ENCODE measurements around the gene PEX26.
"Not testable (repeated sequence)": the region's sequence is repeated elsewhere in the genome, so short reads cannot be mapped to it uniquely, and the experiment has no call there.

The PEX26 gene

DNA sequence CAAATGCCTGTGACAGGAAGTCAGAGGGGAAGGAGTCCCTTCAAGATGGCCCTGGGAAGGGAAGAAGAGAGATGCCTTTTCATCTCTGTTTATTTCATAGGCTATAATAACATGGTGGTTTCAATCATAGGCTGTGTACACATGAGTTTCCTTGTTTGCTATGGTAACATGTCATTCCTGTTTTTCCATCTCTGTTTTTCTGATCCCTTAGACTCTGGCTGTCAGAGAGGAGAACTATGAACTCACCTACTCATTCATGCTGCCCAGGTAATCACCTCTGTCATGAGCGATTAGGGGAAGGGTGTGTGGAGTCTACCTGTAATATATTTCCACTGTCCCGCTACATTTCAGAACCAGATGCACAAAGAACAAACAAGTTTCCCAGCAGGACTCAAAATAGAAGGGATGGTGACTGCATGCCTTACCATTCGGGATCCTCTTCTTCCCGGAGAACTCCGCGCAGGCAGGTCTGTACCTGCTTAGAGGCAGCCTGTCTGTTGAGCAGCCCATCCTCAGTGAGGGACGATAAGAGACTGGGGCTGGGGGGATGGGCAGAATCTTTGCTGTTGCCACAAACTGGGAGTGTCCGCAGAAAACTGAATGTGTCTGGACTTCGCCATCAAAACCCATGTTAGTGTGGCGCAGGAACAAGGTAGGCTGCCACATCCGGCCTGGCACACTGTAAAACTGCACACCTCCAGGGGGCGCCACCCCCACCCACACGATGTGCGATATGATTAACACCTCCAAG is 7.1 kb upstream of the PEX26 start:
- no peak overlapping the region for H3K4me3 ChIP-seq (ENCODE audit: control insufficient read depth in 1 of 7, extremely low read depth in 1 of 7, insufficient read depth in 4 of 7, low read depth in 2 of 7, low read length in 6 of 7)
- ChIA-PET POLR2A (no interaction called here), CTCF (interaction anchor here (1.1 to 8.6 kb wide), 3 partner anchors 9 to 239 kb away, joined by 3 to 150 read pairs (median 3); no protein-coding TSS in a partner anchor)
- DNase-seq, result no peak
- 88% methylated on average over 10 of the region's 14 CpGs for WGBS (ENCODE audit: insufficient coverage)
- H3K27me3 ChIP-seq (replicated peaks in 2 of 5; ENCODE audit: control insufficient read depth in 4 of 5, insufficient read depth in 5 of 5, low read length in 4 of 5), result peaks cover 0 to 17% (median 3%) of the 10 kb centered on the region in 5 experiments
- H3K27ac ChIP-seq (ENCODE audit: insufficient read depth in 1 of 2, low read depth in 1 of 2, low read length in 2 of 2, poor library complexity in 1 of 2, severe bottlenecking in 2 of 2), result no peak overlapping the region
- peaks cover 0 to 4% (median 0%) of the 10 kb centered on the region in 4 experiments for H3K4me1 ChIP-seq (ENCODE audit: control extremely low read depth in 1 of 4, control insufficient read depth in 4 of 4, insufficient read depth in 4 of 4, low read length in 3 of 4)
- H3K36me3 ChIP-seq (ENCODE audit: control insufficient read depth in 4 of 4, insufficient read depth in 4 of 4, low read length in 3 of 4), result no peaks in the 10 kb centered on the region
- H3K9me3 ChIP-seq (ENCODE audit: control extremely low read depth in 1 of 5, control insufficient read depth in 4 of 5, insufficient read depth in 2 of 5, low read depth in 1 of 5, low read length in 4 of 5), result no peaks in the 10 kb centered on the region

DNA sequence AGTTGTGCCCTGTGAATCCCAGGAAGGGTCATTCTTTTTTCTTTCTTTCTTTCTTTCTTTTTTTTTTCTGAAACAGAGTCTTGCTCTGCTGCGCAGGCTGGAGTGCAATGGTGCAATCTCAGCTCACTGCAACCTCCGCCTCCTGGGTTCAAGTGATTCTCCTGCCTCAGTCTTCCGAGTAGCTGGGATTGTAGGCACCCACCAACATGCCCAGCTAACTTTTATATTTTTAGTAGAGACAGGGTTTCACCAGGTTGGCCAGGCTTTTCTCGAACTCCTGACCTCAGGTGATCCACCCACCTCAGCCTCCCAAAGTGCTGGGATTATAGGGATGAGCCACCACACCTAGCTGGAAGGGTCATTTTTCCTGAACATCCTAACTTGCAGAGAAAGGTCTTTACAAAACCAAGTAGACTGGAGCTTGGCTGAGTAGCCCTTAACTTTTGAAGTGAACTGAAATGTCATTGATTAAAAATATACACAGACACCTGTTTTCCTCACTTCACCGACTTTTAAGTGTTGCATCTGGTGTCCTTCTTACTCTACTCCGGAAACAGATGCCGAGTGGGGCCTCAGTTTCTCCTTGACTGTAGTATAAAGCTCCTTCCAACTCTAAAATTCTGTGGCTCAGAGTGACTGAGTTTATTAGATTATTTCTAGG is 6.4 kb upstream of the PEX26 start:
- H3K27ac ChIP-seq (ENCODE audit: insufficient read depth in 1 of 2, low read depth in 1 of 2, low read length in 2 of 2, poor library complexity in 1 of 2, severe bottlenecking in 2 of 2); H3K4me3 ChIP-seq (ENCODE audit: control insufficient read depth in 1 of 7, extremely low read depth in 1 of 7, insufficient read depth in 4 of 7, low read depth in 2 of 7, low read length in 6 of 7); DNase-seq; POLR2A ChIA-PET; H3K9me3 ChIP-seq (ENCODE audit: control extremely low read depth in 1 of 5, control insufficient read depth in 4 of 5, insufficient read depth in 2 of 5, low read depth in 1 of 5, low read length in 4 of 5); H3K36me3 ChIP-seq (ENCODE audit: control insufficient read depth in 4 of 4, insufficient read depth in 4 of 4, low read length in 3 of 4); H3K4me1 ChIP-seq (ENCODE audit: control extremely low read depth in 1 of 4, control insufficient read depth in 4 of 4, insufficient read depth in 4 of 4, low read length in 3 of 4): not testable (repeated sequence)
- WGBS (ENCODE audit: insufficient coverage), result 98% methylated on average over 6 of the region's 7 CpGs
- CTCF ChIA-PET, result interaction anchor here (1.1 to 8.6 kb wide), 2 partner anchors 239 to 252 kb away, joined by 3 to 150 read pairs; no protein-coding TSS in a partner anchor
- peaks cover 0 to 11% (median 3%) of the 10 kb centered on the region in 5 experiments for H3K27me3 ChIP-seq (replicated peaks in 2 of 5; ENCODE audit: control insufficient read depth in 4 of 5, insufficient read depth in 5 of 5, low read length in 4 of 5)

DNA sequence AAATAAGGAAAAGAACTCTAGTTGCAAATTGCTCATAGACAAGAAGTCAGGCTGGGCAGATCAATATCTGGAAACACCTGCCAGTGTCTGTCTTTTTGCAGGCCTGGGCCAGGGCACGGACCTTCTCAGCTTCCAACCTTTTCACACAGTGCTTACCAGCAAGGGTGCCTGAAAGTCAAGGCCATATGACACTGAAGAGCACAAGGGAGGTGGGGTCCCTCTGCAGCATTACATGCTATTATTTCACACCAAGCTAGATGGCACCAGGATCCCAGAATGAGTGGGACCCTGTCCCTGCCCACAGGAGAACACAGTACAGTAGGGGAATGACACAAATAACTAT is 5.9 kb upstream of the PEX26 start:
- H3K36me3 ChIP-seq (ENCODE audit: control insufficient read depth in 4 of 4, insufficient read depth in 4 of 4, low read length in 3 of 4), result no peaks in the 10 kb centered on the region
- CTCF ChIA-PET, result interaction anchor here (1.1 to 8.6 kb wide), 2 partner anchors 240 to 253 kb away, joined by 3 to 150 read pairs; no protein-coding TSS in a partner anchor
- WGBS (ENCODE audit: insufficient coverage), result 100% methylated on average over 1 of the region's 1 CpG
- H3K4me3 ChIP-seq (ENCODE audit: control insufficient read depth in 1 of 7, extremely low read depth in 1 of 7, insufficient read depth in 4 of 7, low read depth in 2 of 7, low read length in 6 of 7), result no peak overlapping the region
- peaks cover 7 to 9% (median 8%) of the 10 kb centered on the region in 4 experiments for H3K4me1 ChIP-seq (ENCODE audit: control extremely low read depth in 1 of 4, control insufficient read depth in 4 of 4, insufficient read depth in 4 of 4, low read length in 3 of 4)
- DNase-seq, result no peak
- peaks cover 0 to 7% (median 3%) of the 10 kb centered on the region in 5 experiments for H3K27me3 ChIP-seq (replicated peaks in 2 of 5; ENCODE audit: control insufficient read depth in 4 of 5, insufficient read depth in 5 of 5, low read length in 4 of 5)
- no peaks in the 10 kb centered on the region for H3K9me3 ChIP-seq (ENCODE audit: control extremely low read depth in 1 of 5, control insufficient read depth in 4 of 5, insufficient read depth in 2 of 5, low read depth in 1 of 5, low read length in 4 of 5)
- H3K27ac ChIP-seq (ENCODE audit: insufficient read depth in 1 of 2, low read depth in 1 of 2, low read length in 2 of 2, poor library complexity in 1 of 2, severe bottlenecking in 2 of 2), result no peak overlapping the region
- POLR2A ChIA-PET, result no interaction called here

DNA sequence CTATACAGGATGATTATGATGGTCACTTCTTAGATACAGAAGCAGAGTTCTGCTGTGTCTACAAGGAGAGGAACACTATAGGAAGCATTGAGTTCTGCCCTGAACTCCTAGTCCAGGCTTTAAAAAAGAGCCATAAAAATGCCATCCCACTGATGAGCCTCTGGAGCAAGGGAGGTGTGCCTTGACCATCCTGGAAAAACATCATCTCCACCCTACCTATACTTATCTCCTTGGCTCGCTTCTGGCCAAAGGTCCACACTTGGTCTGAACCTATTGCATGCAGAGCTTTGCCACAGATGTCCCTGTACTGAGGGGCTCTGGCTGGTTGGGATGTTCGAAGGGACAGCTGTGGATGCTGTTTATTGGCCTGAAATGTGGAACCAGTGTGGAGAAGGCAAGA is 4.3 kb upstream of the PEX26 start:
- Histone ChIP-seq H3K4me1 (ENCODE audit: control extremely low read depth in 1 of 4, control insufficient read depth in 4 of 4, insufficient read depth in 4 of 4, low read length in 3 of 4) (peaks cover 9 to 17% (median 15%) of the 10 kb centered on the region in 4 experiments), H3K36me3 (ENCODE audit: control insufficient read depth in 4 of 4, insufficient read depth in 4 of 4, low read length in 3 of 4) (no peaks in the 10 kb centered on the region), H3K4me3 (ENCODE audit: control insufficient read depth in 1 of 7, extremely low read depth in 1 of 7, insufficient read depth in 4 of 7, low read depth in 2 of 7, low read length in 6 of 7) (no peak overlapping the region), H3K27ac (ENCODE audit: insufficient read depth in 1 of 2, low read depth in 1 of 2, low read length in 2 of 2, poor library complexity in 1 of 2, severe bottlenecking in 2 of 2) (no peak overlapping the region), H3K27me3 (replicated peaks in 2 of 5; ENCODE audit: control insufficient read depth in 4 of 5, insufficient read depth in 5 of 5, low read length in 4 of 5) (peaks cover 0 to 3% (median 2%) of the 10 kb centered on the region in 5 experiments), H3K9me3 (ENCODE audit: control extremely low read depth in 1 of 5, control insufficient read depth in 4 of 5, insufficient read depth in 2 of 5, low read depth in 1 of 5, low read length in 4 of 5) (no peaks in the 10 kb centered on the region)
- ChIA-PET CTCF (interaction anchor here (1.0 to 8.6 kb wide), 2 partner anchors 9 to 241 kb away, joined by 3 to 150 read pairs; no protein-coding TSS in a partner anchor), POLR2A (no interaction called here)
- 100% methylated on average over 2 of the region's 2 CpGs for WGBS (ENCODE audit: insufficient coverage)
- DNase-seq, result no peak

DNA sequence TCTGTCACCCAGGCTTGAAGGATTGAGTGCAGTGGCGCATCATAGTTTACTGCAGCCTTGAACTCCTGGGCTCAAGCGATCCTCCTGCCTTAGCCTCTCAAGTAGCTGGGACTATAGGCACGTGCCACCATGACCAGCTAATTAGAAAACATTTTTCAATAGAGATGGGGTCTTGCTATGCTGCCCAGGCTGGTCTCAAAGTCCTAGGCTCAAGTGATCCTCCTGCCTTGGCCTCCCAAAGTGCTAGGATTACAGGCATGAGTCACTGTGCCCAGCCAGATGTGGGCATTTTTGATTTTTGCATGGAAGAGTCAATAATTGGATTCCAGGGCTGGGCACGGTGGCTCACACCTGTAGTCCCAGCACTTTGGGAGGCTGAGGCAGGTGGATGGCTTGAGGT is 3.9 kb upstream of the PEX26 start:
- H3K9me3 ChIP-seq (ENCODE audit: control extremely low read depth in 1 of 5, control insufficient read depth in 4 of 5, insufficient read depth in 2 of 5, low read depth in 1 of 5, low read length in 4 of 5); DNase-seq; POLR2A ChIA-PET; H3K36me3 ChIP-seq (ENCODE audit: control insufficient read depth in 4 of 4, insufficient read depth in 4 of 4, low read length in 3 of 4); H3K4me3 ChIP-seq (ENCODE audit: control insufficient read depth in 1 of 7, extremely low read depth in 1 of 7, insufficient read depth in 4 of 7, low read depth in 2 of 7, low read length in 6 of 7); H3K27ac ChIP-seq (ENCODE audit: insufficient read depth in 1 of 2, low read depth in 1 of 2, low read length in 2 of 2, poor library complexity in 1 of 2, severe bottlenecking in 2 of 2); H3K27me3 ChIP-seq (replicated peaks in 2 of 5; ENCODE audit: control insufficient read depth in 4 of 5, insufficient read depth in 5 of 5, low read length in 4 of 5): not testable (repeated sequence)
- H3K4me1 ChIP-seq (ENCODE audit: control extremely low read depth in 1 of 4, control insufficient read depth in 4 of 4, insufficient read depth in 4 of 4, low read length in 3 of 4), result peaks cover 9 to 22% (median 19%) of the 10 kb centered on the region in 4 experiments
- CTCF ChIA-PET, result interaction anchor here (1.0 to 8.6 kb wide), 3 partner anchors 9 to 242 kb away, joined by 3 to 150 read pairs (median 3); no protein-coding TSS in a partner anchor
- 98% methylated on average over 4 of the region's 4 CpGs for WGBS (ENCODE audit: insufficient coverage)

DNA sequence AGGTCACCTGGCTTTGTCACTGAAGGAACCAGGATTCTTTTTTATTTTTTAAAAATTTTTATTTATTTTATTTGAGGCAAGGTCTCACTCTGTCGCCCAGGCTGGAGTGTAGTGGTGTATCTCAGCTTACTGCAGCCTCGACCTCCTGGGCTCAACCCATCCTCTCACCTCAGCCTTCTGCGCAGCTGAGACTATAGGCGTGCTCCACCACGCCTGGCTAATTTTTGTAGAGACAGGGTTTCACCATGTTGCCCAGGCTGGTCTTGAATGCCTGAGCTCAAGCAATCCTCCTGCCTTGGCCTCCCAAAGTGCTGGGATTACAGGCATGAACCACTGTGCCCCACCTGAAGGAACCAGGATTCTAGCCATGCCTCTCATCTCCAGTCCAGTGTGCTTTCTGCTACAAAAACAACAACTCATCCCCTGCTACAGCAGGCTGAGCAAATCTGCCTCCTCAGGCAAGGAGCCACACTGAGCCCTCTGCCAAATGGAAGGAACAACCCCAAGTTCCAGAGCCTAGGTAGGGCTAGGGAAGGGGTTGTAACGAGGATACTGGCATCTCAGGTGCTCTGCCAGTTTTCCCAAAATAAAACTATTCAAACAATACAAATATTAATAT is 2.6 kb upstream of the PEX26 start:
- ChIA-PET POLR2A (no interaction called here), CTCF (interaction anchor here (0.6 to 8.6 kb wide), 24 partner anchors 10 to 513 kb away, joined by 3 to 150 read pairs (median 6); no protein-coding TSS in a partner anchor)
- H3K36me3 ChIP-seq (ENCODE audit: control insufficient read depth in 4 of 4, insufficient read depth in 4 of 4, low read length in 3 of 4), result peaks cover 3 to 9% (median 8%) of the 10 kb centered on the region in 4 experiments
- WGBS (ENCODE audit: insufficient coverage), result 82% methylated on average over 3 of the region's 6 CpGs
- no peak overlapping the region for H3K4me3 ChIP-seq (ENCODE audit: control insufficient read depth in 1 of 7, extremely low read depth in 1 of 7, insufficient read depth in 4 of 7, low read depth in 2 of 7, low read length in 6 of 7)
- DNase-seq, result no peak
- H3K27ac ChIP-seq (ENCODE audit: insufficient read depth in 1 of 2, low read depth in 1 of 2, low read length in 2 of 2, poor library complexity in 1 of 2, severe bottlenecking in 2 of 2), result no peak overlapping the region
- H3K9me3 ChIP-seq (ENCODE audit: control extremely low read depth in 1 of 5, control insufficient read depth in 4 of 5, insufficient read depth in 2 of 5, low read depth in 1 of 5, low read length in 4 of 5), result no peaks in the 10 kb centered on the region
- H3K4me1 ChIP-seq (ENCODE audit: control extremely low read depth in 1 of 4, control insufficient read depth in 4 of 4, insufficient read depth in 4 of 4, low read length in 3 of 4), result peaks cover 9 to 29% (median 23%) of the 10 kb centered on the region in 4 experiments
- H3K27me3 ChIP-seq (replicated peaks in 2 of 5; ENCODE audit: control insufficient read depth in 4 of 5, insufficient read depth in 5 of 5, low read length in 4 of 5), result peaks cover 0 to 2% (median 0%) of the 10 kb centered on the region in 5 experiments
